H1 (cell line): ENCODE data around the gene HMCN2. TPM values are rescaled to one million over a fixed set of nuclear protein-coding genes. Genes with fewer than 3 reads are reported as not detected.

ENCODE experiments used
- CTCF ChIA-PET: fragments of 300-600 bp; sonication (Branson Sonifier 250); formaldehyde crosslinking; loops from one replicate; lab custom pipeline; 2021; ENCODE audit not compliant: partially characterized antibody; lab: Charles Lee
- POLR2A ChIA-PET: fragments of 300-600 bp; sonication (Branson Sonifier 250); formaldehyde crosslinking; loops from one replicate; lab custom pipeline; 2021; ENCODE audit warnings: inconsistent platforms; ENCODE audit not compliant: partially characterized antibody; lab: Charles Lee
- DNase-seq, 2 experiments: peaks; one replicate each; pipeline versions ENCODE4 v3.0.0 to v3.0.0-alpha.2; 2010 to 2022; ENCODE audit warnings: low spot score in 2 of 2, low read depth in 1 of 2, mixed read lengths in 1 of 2
- FAIRE-seq: peaks from 2 replicates; lab custom pipeline; 2011; peaks lifted over from hg19 to GRCh38; lab: Jason Lieb, UNC
- H2AFZ ChIP-seq: 2 replicates; pipeline ENCODE4 v1.8.1; 2012; ENCODE audit warnings: low read length, inconsistent platforms
- H2AK5ac ChIP-seq: 2 replicates; pipeline ENCODE4 v1.6.1; 2013; ENCODE audit warnings: low read depth, low read length
- H2BK120ac ChIP-seq: replicated peaks from 2 replicates; pipeline ENCODE3; 2013; ENCODE audit warnings: low read depth, low read length, inconsistent platforms
- H2BK12ac ChIP-seq: 2 replicates; pipeline ENCODE4 v1.6.1; 2013; ENCODE audit warnings: low read depth, low read length
- H2BK15ac ChIP-seq: 2 replicates; pipeline ENCODE4 v1.6.1; 2013; ENCODE audit warnings: low read length
- H2BK20ac ChIP-seq: 2 replicates; pipeline ENCODE4 v1.6.1; 2013; ENCODE audit warnings: low read length
- H2BK5ac ChIP-seq: 2 replicates; pipeline ENCODE4 v1.6.1; 2013; ENCODE audit warnings: low read depth, low read length
- H3K14ac ChIP-seq: 2 replicates; pipeline ENCODE4 v1.6.1; 2013; ENCODE audit warnings: inconsistent platforms; ENCODE audit not compliant: insufficient read length
- H3K18ac ChIP-seq: 2 replicates; pipeline ENCODE4 v1.6.1; 2013; ENCODE audit warnings: low read length; ENCODE audit errors: extremely low read depth
- H3K23ac ChIP-seq: 2 replicates; pipeline ENCODE4 v1.6.1; 2013; ENCODE audit warnings: inconsistent platforms; ENCODE audit not compliant: insufficient read length
- H3K23me2 ChIP-seq: 2 replicates; pipeline ENCODE4 v1.6.1; 2013; ENCODE audit warnings: low read depth, low read length
- H3K27ac ChIP-seq: 2 replicates; pipeline ENCODE4 v1.6.1; 2011; ENCODE audit warnings: low read depth, low read length, inconsistent platforms
- H3K27me3 ChIP-seq, 4 experiments: replicated peaks in 1 of 4; 1 replicate in 1 of 4; 2 replicates in 3 of 4; pipeline versions ENCODE4 v1.6.1 to v1.8.1; 2011 to 2013; ENCODE audit warnings: low read length in 3 of 4, mild to moderate bottlenecking in 3 of 4, inconsistent platforms in 2 of 4, mixed read lengths in 2 of 4, moderate library complexity in 1 of 4; ENCODE audit not compliant: control insufficient read depth in 3 of 4, insufficient read depth in 3 of 4; ENCODE audit errors: extremely low read depth in 1 of 4
- H3K36me3 ChIP-seq, 4 experiments: 2 replicates each; pipeline versions ENCODE4 v1.6.1 to v1.8.1; 2011 to 2013; ENCODE audit warnings: mild to moderate bottlenecking in 4 of 4, low read length in 3 of 4, moderate library complexity in 2 of 4, control low read depth in 1 of 4, inconsistent platforms in 1 of 4; ENCODE audit not compliant: insufficient read depth in 4 of 4, control insufficient read depth in 2 of 4
- H3K4ac ChIP-seq: replicated peaks from 2 replicates; pipeline ENCODE3; 2013; ENCODE audit warnings: low read length, low read depth, mixed read lengths, inconsistent platforms; ENCODE audit not compliant: insufficient read length
- H3K4me1 ChIP-seq, 4 experiments: replicated peaks in 1 of 4; 1 replicate in 1 of 4; 2 replicates in 3 of 4; pipeline versions ENCODE4 v1.6.1 to v1.8.1; 2011 to 2013; ENCODE audit warnings: low read length in 3 of 4, inconsistent platforms in 2 of 4, mixed read lengths in 1 of 4; ENCODE audit not compliant: insufficient read depth in 4 of 4, control insufficient read depth in 3 of 4
- H3K4me2 ChIP-seq, 2 experiments: 2 replicates each; pipeline versions ENCODE4 v1.6.1 to v1.8.1; 2011 to 2013; ENCODE audit warnings: low read depth in 2 of 2, low read length in 2 of 2, control low read depth in 1 of 2, inconsistent platforms in 1 of 2, mild to moderate bottlenecking in 1 of 2; ENCODE audit not compliant: insufficient read depth in 1 of 2
- H3K4me3 ChIP-seq, 4 experiments: fragments of 200-600, 300-600 bp in 1 of 4; sonication (generic), shearing (Covaris generic), sonication (Bioruptor Twin) in 1 of 4; 2 replicates each; pipeline versions ENCODE4 v1.5.1 to v1.8.1; 2011 to 2016; ENCODE audit warnings: low read length in 4 of 4, low read depth in 3 of 4, control low read depth in 2 of 4, inconsistent platforms in 2 of 4, mild to moderate bottlenecking in 2 of 4, mixed read lengths in 1 of 4, moderate library complexity in 1 of 4; ENCODE audit not compliant: insufficient read depth in 2 of 4; ENCODE audit errors: extremely low read depth in 1 of 4
- H3K56ac ChIP-seq: replicated peaks from 2 replicates; pipeline ENCODE3; 2013; ENCODE audit warnings: low read depth, mild to moderate bottlenecking, mixed read lengths, low read length, inconsistent platforms; ENCODE audit not compliant: insufficient read length
- H3K79me1 ChIP-seq: 2 replicates; pipeline ENCODE4 v1.6.1; 2013; ENCODE audit warnings: low read depth, low read length, control low read depth
- H3K79me2 ChIP-seq, 2 experiments: 2 replicates each; pipeline versions ENCODE4 v1.6.1 to v1.8.1; 2012 to 2013; ENCODE audit warnings: low read length in 2 of 2, mild to moderate bottlenecking in 2 of 2, inconsistent platforms in 1 of 2; ENCODE audit not compliant: insufficient read depth in 2 of 2, control insufficient read depth in 1 of 2
- H3K9ac ChIP-seq, 4 experiments: replicated peaks in 1 of 4; 1 replicate in 1 of 4; 2 replicates in 3 of 4; pipeline versions ENCODE4 v1.6.1 to v1.8.1; 2011 to 2013; ENCODE audit warnings: low read depth in 3 of 4, low read length in 3 of 4, control low read depth in 2 of 4, mild to moderate bottlenecking in 2 of 4, moderate library complexity in 2 of 4, inconsistent platforms in 1 of 4; ENCODE audit errors: extremely low read depth in 1 of 4
- H3K9me3 ChIP-seq, 2 experiments: 2 replicates each; pipeline versions ENCODE4 v1.6.1 to v1.8.1; 2012 to 2013; ENCODE audit warnings: mild to moderate bottlenecking in 2 of 2, moderate library complexity in 2 of 2, control low read depth in 1 of 2, inconsistent platforms in 1 of 2, low read depth in 1 of 2, low read length in 1 of 2, mixed read lengths in 1 of 2; ENCODE audit not compliant: insufficient read depth in 2 of 2
- H4K20me1 ChIP-seq, 2 experiments: replicated peaks in 1 of 2; 2 replicates each; pipeline versions ENCODE3 to v1.8.1; 2011 to 2013; ENCODE audit warnings: inconsistent platforms in 2 of 2, low read length in 2 of 2, mild to moderate bottlenecking in 1 of 2; ENCODE audit not compliant: insufficient read depth in 2 of 2, control insufficient read depth in 1 of 2
- H4K5ac ChIP-seq: 2 replicates; pipeline ENCODE4 v1.6.1; 2013; ENCODE audit warnings: low read length, low read depth, mixed read lengths, inconsistent platforms; ENCODE audit not compliant: insufficient read length
- H4K8ac ChIP-seq: 2 replicates; pipeline ENCODE4 v1.8.0; 2013; ENCODE audit warnings: mild to moderate bottlenecking, moderate library complexity, low read length, inconsistent platforms; ENCODE audit not compliant: insufficient read depth; ENCODE audit errors: extremely low read depth
- H4K91ac ChIP-seq: replicated peaks from 2 replicates; pipeline ENCODE3; 2013; ENCODE audit warnings: low read length, mixed read lengths, inconsistent platforms; ENCODE audit not compliant: insufficient read length
- BACH1 ChIP-seq: IDR thresholded peaks from 2 replicates; pipeline ENCODE4 v1.6.1; 2012; ENCODE audit warnings: low read length, improper control_type of control experiment
- NRF1 ChIP-seq: IDR thresholded peaks from 2 replicates; pipeline ENCODE4 v1.6.1; 2011; ENCODE audit warnings: mild to moderate bottlenecking, low read depth, low read length, improper control_type of control experiment
- TEAD4 ChIP-seq: IDR thresholded peaks from 2 replicates; pipeline ENCODE4 v1.6.1; 2012; ENCODE audit warnings: low read depth, low read length, inconsistent platforms, mixed read lengths
- WGBS, 2 experiments: shearing (Covaris generic) in 1 of 2; methylation state at CpG; one replicate each; pipeline versions ENCODE4 v1.1.6 to v1.1.7; 2013 to 2015; ENCODE audit warnings: low lambda C conversion rate in 2 of 2, mixed read lengths in 2 of 2, inconsistent platforms in 1 of 2, low coverage in 1 of 2, missing lambda C conversion rate in 1 of 2; ENCODE audit not compliant: insufficient replicate concordance in 2 of 2, insufficient coverage in 1 of 2, insufficient read length in 1 of 2; ENCODE audit errors: extremely low coverage in 1 of 2, missing lambda C conversion rate in 1 of 2; 5-methylcytosine and 5-hydroxymethylcytosine counted together
- polyA plus RNA-seq, 7 experiments: library from polyadenylated mRNA; depleted of rRNA in 3 of 7; stranded (reverse) in 5 of 7; unstranded in 2 of 7; fragments of >200 nt in 5 of 7; fragments of 200-250 nt in 2 of 7; gene quantifications; 1 replicate in 5 of 7; 2 replicates in 1 of 7; 4 replicates in 1 of 7; pipeline versions ENCODE4 v1.2.1 to v1.2.3, GENCODE V29; 2011 to 2013; ENCODE audit warnings: missing spikeins in 2 of 7, mixed read lengths in 2 of 7
- total RNA-seq: library from RNA; stranded (reverse); fragmentation: NEBNext Ultra II Directional; extraction: Animal tissue kit (Norgen Biotek cat#: 25700); gene quantifications from 2 replicates; pipeline ENCODE4 v1.2.1, GENCODE V29; 2021

HMCN2 gene
- total and polyA plus RNA-seq, 2 of the 8 experiments (the other 6 are each of a cell fraction or from before 2014, with no cell fraction given) = 5.0 to 9.1 TPM

GRCh38 chr9:130296783-130297055 lies 31.2 kb downstream of the HMCN2 start:
- no peaks in the 10 kb centered on the region for H3K79me2 ChIP-seq
- POLR2A ChIA-PET = interaction anchor here (0.9 to 1.8 kb wide), 4 partner anchors 9 to 29 kb away, joined by 3 to 5 read pairs (median 4); no protein-coding TSS in a partner anchor
- no peak for FAIRE-seq

More at GRCh38 chr9:130296783-130297055, 31.2 kb downstream of the HMCN2 start:
- no peak overlapping the region for H4K5ac ChIP-seq
- H3K56ac ChIP-seq = no peak overlapping the region
- no peak for DNase-seq
- no peak overlapping the region for H3K4me3 ChIP-seq
- H3K27ac ChIP-seq = no peak overlapping the region
- no peak overlapping the region for H2AK5ac ChIP-seq
- CTCF ChIA-PET = interaction anchor here (1.2 to 3.6 kb wide), 4 partner anchors 8 to 54 kb away, joined by 4 to 12 read pairs (median 4); no protein-coding TSS in a partner anchor
- H3K23me2 ChIP-seq = peaks cover 10% of the 10 kb centered on the region; the same call in 1 of the 2 replicates
- H3K4ac ChIP-seq = no peak overlapping the region
- no peak overlapping the region for H3K4me2 ChIP-seq
- no peak overlapping the region for H4K91ac ChIP-seq
- H2BK12ac ChIP-seq = no peak overlapping the region
- no peak overlapping the region for H3K14ac ChIP-seq
- 80% methylated on average over 2 of the region's 2 CpGs; no CpG with 5 or more reads in 1 of the 2 experiments for WGBS, 2 experiments
- no peak overlapping the region for H3K9ac ChIP-seq
- H4K20me1 ChIP-seq = no peaks in the 10 kb centered on the region
- peaks cover 0 to 7% (median 2%) of the 10 kb centered on the region in 4 experiments; a peak in 5 of 7 replicates for H3K4me1 ChIP-seq
- no peaks in the 10 kb centered on the region for H3K27me3 ChIP-seq
- H3K9me3 ChIP-seq = no peaks in the 10 kb centered on the region
- no peak overlapping the region for H2BK5ac ChIP-seq
- no peak overlapping the region for H2AFZ ChIP-seq
- H2BK20ac ChIP-seq = no peak overlapping the region
- H3K23ac ChIP-seq = no peak overlapping the region
- H3K36me3 ChIP-seq = peaks cover 0 to 13% (median 3%) of the 10 kb centered on the region in 4 experiments; a peak in 4 of 8 replicates
- H3K18ac ChIP-seq = no peak overlapping the region
- H2BK15ac ChIP-seq = no peak overlapping the region
- no peaks in the 10 kb centered on the region for H3K79me1 ChIP-seq
- no peak overlapping the region for H4K8ac ChIP-seq
- no peak for TF ChIP-seq BACH1
- no peak for TF ChIP-seq NRF1
- peak; percentile 8; the same call in 1 of the 2 replicates for TF ChIP-seq TEAD4
- H2BK120ac ChIP-seq = no peak overlapping the region
